ENCODE data around the gene AGMO. TPM values are rescaled to one million over a fixed set of nuclear protein-coding genes. Genes with fewer than 3 reads are reported as not detected.

Gene AGMO
- total RNA-seq, 1 experiment from 2014 or later: not detected

GRCh38 chr7:15367897-15368296 is 193.9 kb downstream of the AGMO start (continued):
- TF ChIP-seq, protein P1, sequence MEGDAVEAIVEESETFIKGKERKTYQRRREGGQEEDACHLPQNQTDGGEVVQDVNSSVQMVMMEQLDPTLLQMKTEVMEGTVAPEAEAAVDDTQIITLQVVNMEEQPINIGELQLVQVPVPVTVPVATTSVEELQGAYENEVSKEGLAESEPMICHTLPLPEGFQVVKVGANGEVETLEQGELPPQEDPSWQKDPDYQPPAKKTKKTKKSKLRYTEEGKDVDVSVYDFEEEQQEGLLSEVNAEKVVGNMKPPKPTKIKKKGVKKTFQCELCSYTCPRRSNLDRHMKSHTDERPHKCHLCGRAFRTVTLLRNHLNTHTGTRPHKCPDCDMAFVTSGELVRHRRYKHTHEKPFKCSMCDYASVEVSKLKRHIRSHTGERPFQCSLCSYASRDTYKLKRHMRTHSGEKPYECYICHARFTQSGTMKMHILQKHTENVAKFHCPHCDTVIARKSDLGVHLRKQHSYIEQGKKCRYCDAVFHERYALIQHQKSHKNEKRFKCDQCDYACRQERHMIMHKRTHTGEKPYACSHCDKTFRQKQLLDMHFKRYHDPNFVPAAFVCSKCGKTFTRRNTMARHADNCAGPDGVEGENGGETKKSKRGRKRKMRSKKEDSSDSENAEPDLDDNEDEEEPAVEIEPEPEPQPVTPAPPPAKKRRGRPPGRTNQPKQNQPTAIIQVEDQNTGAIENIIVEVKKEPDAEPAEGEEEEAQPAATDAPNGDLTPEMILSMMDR (IDR thresholded peaks at IDR 0.05 in 2 of 3, conservative IDR thresholded peaks at IDR 0.05 in 1 of 3; ENCODE audit: borderline replicate concordance in 1 of 3, insufficient read depth in 1 of 3, low read depth in 2 of 3, low read length in 2 of 3): no peak
- no peak for TF ChIP-seq RAD21 (IDR thresholded peaks at IDR 0.05; ENCODE audit: low read depth)
- TF ChIP-seq SP1 (IDR thresholded peaks at IDR 0.05; ENCODE audit: low read depth): no peak

DNA sequence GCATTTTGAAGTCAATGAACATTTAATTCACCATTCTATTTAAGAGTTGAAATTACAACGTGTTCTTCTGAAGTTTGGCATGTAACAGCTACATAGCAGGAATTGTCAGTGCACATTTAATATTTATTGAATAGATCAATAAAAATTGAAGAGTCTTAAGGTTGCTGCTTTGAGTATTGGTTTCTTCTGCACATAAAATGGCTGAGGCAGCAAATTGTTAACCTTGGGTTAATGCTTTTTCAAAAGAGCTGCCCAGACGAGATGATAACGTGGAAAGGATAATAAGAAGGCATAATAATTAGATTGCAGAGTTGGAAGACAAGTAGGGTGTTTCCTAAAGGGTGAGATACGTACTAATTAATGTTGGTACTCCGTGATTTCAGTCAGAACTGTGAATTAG is 203.7 kb downstream of the AGMO start:
- no TSS peak for BruUV-seq (replicated peaks)
- intact Hi-C loops (cut with micrococcal nuclease): no loop called here
- TF ChIP-seq EGR1 (IDR thresholded peaks at IDR 0.05; ENCODE audit: low read depth) (no peak), SP1 (IDR thresholded peaks at IDR 0.05; ENCODE audit: low read depth) (no peak), ELF1 (IDR thresholded peaks at IDR 0.05; ENCODE audit: borderline replicate concordance, low read depth) (no peak)
- TF ChIP-seq, protein P1 (IDR thresholded peaks at IDR 0.05 in 2 of 3, conservative IDR thresholded peaks at IDR 0.05 in 1 of 3; ENCODE audit: borderline replicate concordance in 1 of 3, insufficient read depth in 1 of 3, low read depth in 2 of 3, low read length in 2 of 3): no peak
- Histone ChIP-seq H3K4me2 (ENCODE audit: low read length) (no peak overlapping the region), H3K36me3 (ENCODE audit: control insufficient read depth in 1 of 2, insufficient read depth in 2 of 2, low read length in 2 of 2) (no peaks in the 10 kb centered on the region), H3K27ac (ENCODE audit: low read depth, low read length) (no peak overlapping the region), H3K27me3 (ENCODE audit: insufficient read depth, low read length) (no peaks in the 10 kb centered on the region), H2AFZ (ENCODE audit: low read depth, low read length, poor library complexity, severe bottlenecking) (no peak overlapping the region), H4K20me1 (ENCODE audit: insufficient read depth) (no peaks in the 10 kb centered on the region), H3K9ac (ENCODE audit: low read length) (no peak overlapping the region), H3K4me1 (ENCODE audit: control insufficient read depth in 1 of 2, insufficient read depth in 2 of 2, low read length in 2 of 2) (no peaks in the 10 kb centered on the region), H3K79me2 (ENCODE audit: insufficient read depth, low read length) (no peaks in the 10 kb centered on the region), H3K9me2 (ENCODE audit: insufficient read depth) (no peaks in the 10 kb centered on the region), H3K4me3 (replicated peaks in 1 of 2; ENCODE audit: low read depth in 1 of 2, low read length in 2 of 2) (no peak overlapping the region), H3K9me3 (ENCODE audit: control insufficient read depth in 1 of 2, insufficient read depth in 1 of 2, low read depth in 1 of 2, low read length in 2 of 2) (no peaks in the 10 kb centered on the region)
- RAD21 ChIA-PET (ENCODE audit: low non-redundant PET in 1 of 2, low total read pairs in 2 of 2, uncharacterized antibody in 2 of 2, unreplicated experiment in 2 of 2): no interaction called here
- ATAC-seq (no peak), DNase-seq (ENCODE audit: low read depth, low spot score) (no peak)
- POLR2A ChIA-PET: no interaction called here
- CTCF ChIA-PET: no interaction called here
